ENCODE measurements around the gene C20orf202. TPM values are rescaled to one million over a fixed set of nuclear protein-coding genes. Genes with fewer than 3 reads are reported as not detected.

C20orf202 gene
- total RNA-seq, 1 donor from 2014 or later = not detected

DNA sequence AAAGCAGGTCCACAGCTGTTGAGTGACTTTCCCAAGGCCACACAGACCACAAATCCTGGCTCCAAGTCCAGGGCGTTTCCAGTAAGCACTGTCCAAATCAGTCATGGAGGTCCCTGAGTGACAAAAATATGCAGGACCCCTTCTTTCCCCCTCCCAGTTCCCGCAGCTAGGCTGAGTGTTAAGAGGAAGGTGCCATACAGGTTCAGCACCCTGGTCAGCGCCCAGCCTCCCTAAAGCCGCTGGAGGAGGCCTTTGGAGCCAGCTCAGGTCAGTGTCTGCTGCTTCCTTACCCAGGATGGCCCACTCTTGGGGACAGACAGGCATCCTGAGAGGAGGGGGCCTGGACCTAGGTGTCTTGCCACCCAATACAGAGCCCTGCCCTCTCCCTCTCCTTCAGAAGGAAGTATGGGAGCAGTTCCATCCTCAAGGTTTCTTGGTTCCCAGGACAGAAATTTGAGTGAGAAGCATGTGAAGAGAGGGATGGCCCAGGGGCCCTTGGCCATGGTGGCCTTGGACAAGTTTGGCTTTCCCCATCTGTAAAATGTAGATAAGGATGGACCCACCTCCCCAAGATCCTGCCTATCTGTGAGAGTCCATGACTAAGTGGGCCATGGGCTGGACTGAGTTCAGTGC is 31.7 kb upstream of the C20orf202 start:
- intact Hi-C loops (cut with micrococcal nuclease) = no loop called here
- Mint-ChIP-seq H3K27ac (no peak overlapping the region), H3K36me3 (ENCODE audit: low read depth) (peaks cover 48% of the 10 kb centered on the region), H3K27me3 (ENCODE audit: low read depth) (no peaks in the 10 kb centered on the region), H3K4me1 (ENCODE audit: low read depth) (no peaks in the 10 kb centered on the region), H3K9me3 (no peaks in the 10 kb centered on the region), H3K4me3 (ENCODE audit: low read depth) (no peak overlapping the region)
- no peak for DNase-seq (ENCODE audit: low spot score)

DNA sequence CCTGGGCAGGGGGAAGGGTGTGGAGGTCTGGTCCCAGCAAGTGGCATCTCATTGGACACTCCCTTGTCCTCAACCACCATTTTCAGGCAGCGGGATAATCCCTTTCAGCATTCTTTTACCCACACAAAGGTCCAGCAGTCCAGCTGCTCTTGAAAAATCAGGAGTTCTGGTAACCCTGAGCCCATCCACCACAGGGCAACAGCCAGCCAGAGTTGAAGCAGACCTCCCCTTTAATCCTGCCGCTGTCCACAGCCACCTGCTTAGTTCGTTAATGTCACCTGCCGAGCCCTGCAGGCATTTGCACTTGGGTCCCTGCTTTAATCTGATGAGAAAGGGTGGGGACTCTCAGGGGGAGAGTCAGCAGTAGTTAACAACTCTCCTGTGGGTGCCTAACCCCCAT is 29.6 kb upstream of the C20orf202 start:
- Mint-ChIP-seq H3K27ac (no peak overlapping the region), H3K4me1 (ENCODE audit: low read depth) (no peaks in the 10 kb centered on the region), H3K36me3 (ENCODE audit: low read depth) (peaks cover 28% of the 10 kb centered on the region), H3K9me3 (no peaks in the 10 kb centered on the region), H3K27me3 (ENCODE audit: low read depth) (no peaks in the 10 kb centered on the region), H3K4me3 (ENCODE audit: low read depth) (no peak overlapping the region)
- intact Hi-C loops (cut with micrococcal nuclease) = no loop called here
- no peak for DNase-seq (ENCODE audit: low spot score)

DNA sequence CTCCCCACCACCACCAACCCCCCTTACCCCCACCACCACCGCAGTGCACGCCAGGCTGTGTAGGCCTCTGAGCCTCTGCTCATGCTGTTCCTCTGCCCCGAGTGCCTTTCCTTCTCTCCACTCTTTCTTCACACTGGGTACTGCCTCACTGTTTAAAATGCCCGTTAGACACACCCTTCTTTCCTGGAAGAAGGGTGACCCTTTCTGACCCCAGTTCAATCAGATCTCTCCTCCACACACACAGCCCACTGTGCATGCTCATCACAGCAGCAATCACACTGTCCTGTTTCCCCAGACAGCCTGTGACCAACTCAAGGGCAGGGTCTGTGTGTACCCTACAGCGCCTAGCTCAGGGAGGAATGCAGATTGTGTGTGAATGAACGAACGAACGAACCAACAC is 28.5 kb upstream of the C20orf202 start:
- H3K9me3 Mint-ChIP-seq = no peaks in the 10 kb centered on the region
- intact Hi-C loops (cut with micrococcal nuclease) = no loop called here
- peaks cover 19% of the 10 kb centered on the region for H3K36me3 Mint-ChIP-seq (ENCODE audit: low read depth)
- no peaks in the 10 kb centered on the region for H3K27me3 Mint-ChIP-seq (ENCODE audit: low read depth)
- H3K4me1 Mint-ChIP-seq (ENCODE audit: low read depth) = no peaks in the 10 kb centered on the region
- H3K27ac Mint-ChIP-seq = no peak overlapping the region
- DNase-seq (ENCODE audit: low spot score) = no peak
- no peak overlapping the region for H3K4me3 Mint-ChIP-seq (ENCODE audit: low read depth)

DNA sequence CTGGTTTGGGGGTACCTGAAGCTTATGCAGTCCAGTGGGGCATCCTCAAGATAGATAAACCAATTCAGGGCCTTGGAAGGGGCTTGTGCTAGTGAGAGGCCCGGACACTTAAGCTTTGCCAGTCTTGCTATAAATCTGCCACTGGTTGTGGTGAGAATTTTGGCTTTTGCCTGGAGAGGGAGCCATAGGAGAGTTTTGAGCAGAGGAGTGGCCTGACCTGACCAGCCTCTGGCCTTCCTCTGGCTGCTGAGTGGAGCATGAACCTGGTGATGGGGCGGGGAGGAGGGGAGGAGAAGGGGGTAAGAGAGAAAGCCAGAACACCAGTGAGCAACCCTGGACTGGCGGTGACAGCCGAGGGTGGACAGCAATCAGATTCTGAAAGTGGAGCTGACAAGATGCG is 25.6 kb upstream of the C20orf202 start:
- Mint-ChIP-seq H3K36me3 (ENCODE audit: low read depth) (peaks cover 5% of the 10 kb centered on the region), H3K4me3 (ENCODE audit: low read depth) (no peak overlapping the region), H3K27me3 (ENCODE audit: low read depth) (peaks cover 3% of the 10 kb centered on the region), H3K27ac (no peak overlapping the region), H3K9me3 (no peaks in the 10 kb centered on the region), H3K4me1 (ENCODE audit: low read depth) (no peaks in the 10 kb centered on the region)
- intact Hi-C loops (cut with micrococcal nuclease) = no loop called here
- no peak for DNase-seq (ENCODE audit: low spot score)

DNA sequence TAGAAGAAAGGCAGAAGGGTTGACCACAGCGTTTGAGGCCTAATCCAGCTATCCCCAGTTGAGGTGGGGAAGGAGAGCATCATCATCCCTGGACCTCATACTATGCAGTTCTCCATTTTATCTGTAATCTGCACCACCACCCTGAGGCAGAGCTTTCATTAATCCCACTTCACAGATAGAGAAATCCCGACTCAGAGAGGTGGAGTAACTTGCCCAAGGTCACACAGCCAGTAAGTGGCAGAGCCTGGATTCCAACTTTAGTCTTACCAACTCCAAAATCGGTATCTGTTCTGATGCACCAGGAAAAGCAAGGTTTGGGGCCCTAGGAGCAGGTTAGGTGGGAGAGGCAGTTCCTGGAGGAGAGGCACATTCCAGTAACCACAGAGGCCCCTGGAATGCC is 25.2 kb upstream of the C20orf202 start:
- Mint-ChIP-seq H3K36me3 (ENCODE audit: low read depth) (peaks cover 5% of the 10 kb centered on the region), H3K4me3 (ENCODE audit: low read depth) (no peak overlapping the region), H3K27me3 (ENCODE audit: low read depth) (peaks cover 7% of the 10 kb centered on the region), H3K9me3 (no peaks in the 10 kb centered on the region), H3K27ac (no peak overlapping the region), H3K4me1 (ENCODE audit: low read depth) (no peaks in the 10 kb centered on the region)
- DNase-seq (ENCODE audit: low spot score) = no peak
- intact Hi-C loops (cut with micrococcal nuclease) = no loop called here

DNA sequence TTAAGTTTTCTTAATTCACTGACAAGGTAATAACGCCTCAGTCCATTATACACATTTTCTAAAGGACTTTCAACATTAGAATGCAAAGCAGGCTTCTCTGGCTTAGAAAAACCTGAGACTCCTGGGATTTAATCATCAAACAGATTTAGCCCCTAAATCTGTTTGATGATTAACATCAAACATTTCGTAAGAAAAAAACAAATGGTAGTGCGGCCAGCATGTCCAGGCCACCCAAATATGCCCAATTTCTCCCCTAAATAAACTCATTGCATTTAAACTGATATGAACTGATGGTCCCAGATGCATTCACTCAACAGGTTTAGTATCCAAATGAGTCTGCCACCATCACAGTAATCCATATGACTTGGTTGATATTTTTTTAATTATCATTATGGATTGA is 24.6 kb upstream of the C20orf202 start:
- no peaks in the 10 kb centered on the region for H3K4me1 Mint-ChIP-seq (ENCODE audit: low read depth)
- H3K9me3 Mint-ChIP-seq = no peaks in the 10 kb centered on the region
- no peak overlapping the region for H3K27ac Mint-ChIP-seq
- peaks cover 12% of the 10 kb centered on the region for H3K27me3 Mint-ChIP-seq (ENCODE audit: low read depth)
- no peak overlapping the region for H3K4me3 Mint-ChIP-seq (ENCODE audit: low read depth)
- H3K36me3 Mint-ChIP-seq (ENCODE audit: low read depth) = peaks cover 5% of the 10 kb centered on the region
- DNase-seq (ENCODE audit: low spot score) = no peak
- intact Hi-C loops (cut with micrococcal nuclease) = no loop called here

DNA sequence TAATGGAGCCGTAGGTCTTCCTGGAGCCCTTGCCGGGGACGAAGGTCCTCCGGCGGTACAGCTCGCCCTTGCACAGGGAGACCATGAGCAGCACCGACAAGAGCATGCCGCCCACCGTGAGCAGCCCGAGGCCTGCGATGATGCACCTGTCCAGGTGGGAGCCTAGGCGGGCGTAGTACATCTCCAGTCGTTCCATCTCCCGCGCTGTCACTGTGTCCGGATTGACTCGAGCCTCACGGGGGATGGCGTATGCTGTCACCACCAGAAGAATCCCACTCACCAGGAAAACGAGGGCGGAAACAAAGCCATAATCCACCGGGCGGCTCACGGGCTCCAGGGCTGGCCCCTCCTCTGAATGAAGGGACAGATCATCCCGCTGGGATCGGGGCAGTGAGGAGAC is 22.3 kb upstream of the C20orf202 start:
- Mint-ChIP-seq H3K27ac (no peak overlapping the region), H3K9me3 (no peaks in the 10 kb centered on the region), H3K4me1 (ENCODE audit: low read depth) (peaks cover 6% of the 10 kb centered on the region), H3K36me3 (ENCODE audit: low read depth) (no peaks in the 10 kb centered on the region), H3K4me3 (ENCODE audit: low read depth) (no peak overlapping the region), H3K27me3 (ENCODE audit: low read depth) (peaks cover 25% of the 10 kb centered on the region)
- no peak for DNase-seq (ENCODE audit: low spot score)
- intact Hi-C loops (cut with micrococcal nuclease) = no loop called here

DNA sequence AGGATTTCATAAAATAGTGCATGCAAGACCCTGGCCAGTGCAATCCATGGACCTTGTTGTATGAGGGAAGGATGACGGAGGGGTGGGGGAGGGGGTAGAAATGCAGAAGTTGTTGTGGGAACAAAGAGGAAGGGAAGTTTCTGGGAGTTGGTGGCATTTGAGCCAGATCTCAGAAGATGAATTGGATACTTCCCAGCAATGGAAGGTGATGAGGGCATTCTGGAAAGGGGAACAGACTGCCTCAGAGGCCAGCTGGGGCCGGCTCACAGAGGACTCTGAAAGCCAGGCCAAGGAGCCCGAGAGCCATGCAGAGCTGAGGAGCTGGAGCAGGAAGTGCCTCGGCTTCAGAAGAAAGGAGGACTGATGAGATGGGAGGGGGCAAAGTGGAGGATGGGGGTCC is 21.1 kb upstream of the C20orf202 start:
- Mint-ChIP-seq H3K9me3 (no peaks in the 10 kb centered on the region), H3K36me3 (ENCODE audit: low read depth) (no peaks in the 10 kb centered on the region), H3K27me3 (ENCODE audit: low read depth) (peaks cover 28% of the 10 kb centered on the region), H3K4me3 (ENCODE audit: low read depth) (no peak overlapping the region), H3K27ac (no peak overlapping the region), H3K4me1 (ENCODE audit: low read depth) (peaks cover 8% of the 10 kb centered on the region)
- intact Hi-C loops (cut with micrococcal nuclease) = no loop called here
- DNase-seq (ENCODE audit: low spot score) = no peak

DNA sequence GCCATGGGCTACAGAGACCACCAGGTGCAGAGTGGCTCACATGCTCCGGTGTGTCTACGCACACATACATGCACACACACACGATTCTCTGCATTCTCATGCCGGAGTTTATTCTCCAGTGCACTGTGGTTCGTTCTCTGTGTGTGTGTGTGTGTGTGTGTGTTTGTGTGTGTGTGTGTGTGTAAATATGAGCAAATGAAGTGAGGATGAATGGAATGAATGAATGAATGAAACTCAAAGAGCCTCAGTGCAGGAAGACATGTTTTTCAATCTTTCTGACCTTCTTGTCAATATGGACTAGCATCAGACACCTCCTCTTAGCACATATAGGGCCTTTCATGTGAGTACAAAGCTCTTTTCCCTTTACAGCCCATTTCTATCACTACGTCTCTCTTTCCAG is 20.1 kb upstream of the C20orf202 start:
- Mint-ChIP-seq H3K36me3 (ENCODE audit: low read depth) (no peaks in the 10 kb centered on the region), H3K9me3 (no peaks in the 10 kb centered on the region), H3K4me3 (ENCODE audit: low read depth) (no peak overlapping the region), H3K27me3 (ENCODE audit: low read depth) (peaks cover 28% of the 10 kb centered on the region), H3K4me1 (ENCODE audit: low read depth) (peaks cover 8% of the 10 kb centered on the region), H3K27ac (no peak overlapping the region)
- no peak for DNase-seq (ENCODE audit: low spot score)
- intact Hi-C loops (cut with micrococcal nuclease) = no loop called here

DNA sequence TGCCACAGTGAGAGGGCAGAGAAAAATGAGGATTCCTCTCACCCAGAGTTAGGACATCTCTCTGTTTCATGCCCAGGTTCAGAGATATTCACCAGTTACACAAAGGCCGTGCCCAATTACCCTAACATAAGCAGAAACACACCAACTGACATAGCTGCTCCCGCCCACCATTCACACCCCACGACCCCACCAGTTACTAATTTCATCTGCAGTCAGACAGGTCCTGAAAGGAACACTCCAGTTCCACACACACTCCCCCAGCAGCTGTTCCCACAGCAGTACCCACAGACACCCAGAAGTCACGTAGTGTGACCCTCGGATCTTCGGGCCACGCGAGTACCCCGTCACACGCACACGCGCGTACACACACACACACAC is 19.0 kb upstream of the C20orf202 start:
- Mint-ChIP-seq H3K36me3 (ENCODE audit: low read depth) (no peaks in the 10 kb centered on the region), H3K4me1 (ENCODE audit: low read depth) (peaks cover 8% of the 10 kb centered on the region), H3K4me3 (ENCODE audit: low read depth) (peak overlapping the region; percentile 69), H3K27me3 (ENCODE audit: low read depth) (peaks cover 28% of the 10 kb centered on the region), H3K9me3 (no peaks in the 10 kb centered on the region), H3K27ac (no peak overlapping the region)
- intact Hi-C loops (cut with micrococcal nuclease) = no loop called here
- no peak for DNase-seq (ENCODE audit: low spot score)

DNA sequence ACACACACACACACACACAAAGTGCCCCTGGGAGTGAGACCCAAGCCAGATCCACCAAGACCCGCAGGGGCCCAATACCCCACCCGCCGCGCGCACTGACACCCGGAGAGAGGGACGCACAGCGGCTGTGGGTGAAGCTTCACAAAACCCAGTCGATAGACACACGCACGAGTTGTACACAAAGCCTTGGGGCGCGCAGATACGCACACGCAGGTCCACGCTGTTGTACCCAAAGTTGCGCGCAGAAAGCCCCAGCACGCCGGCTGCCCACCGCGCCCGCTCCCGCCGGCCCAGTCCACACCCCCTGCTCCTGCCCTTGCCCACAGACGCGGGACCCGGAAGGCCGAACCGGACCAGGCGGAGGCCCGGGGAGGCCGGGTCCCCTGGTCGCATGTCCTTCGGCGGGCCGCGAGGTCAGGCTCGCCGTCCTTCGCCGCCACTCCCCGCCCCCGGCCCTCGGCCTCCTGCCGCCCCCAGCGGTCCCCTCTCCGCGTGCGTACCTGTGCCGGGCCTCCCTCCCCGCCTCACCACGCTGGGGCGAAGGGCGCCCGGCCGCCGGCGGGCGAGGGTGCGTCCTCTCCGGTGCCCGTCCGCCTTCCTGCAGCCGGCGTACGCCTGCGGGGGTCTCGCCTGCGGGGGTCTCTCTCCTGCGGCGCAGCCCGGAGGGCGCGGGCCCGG is 18.5 kb upstream of the C20orf202 start, which contains the start of gene TMEM74B:
TSS of gene TMEM74B (minus strand) at position 344 of the 678 bp plus-strand sequence. CDS start 1,180 bp downstream, outside the sequence.
- no peak within 1 kb of the TSS for H3K27ac Mint-ChIP-seq
- peaks cover 30% of the 10 kb centered on the region for H3K27me3 Mint-ChIP-seq (ENCODE audit: low read depth)
- no peaks in the 10 kb centered on the region for H3K36me3 Mint-ChIP-seq (ENCODE audit: low read depth)
- peaks cover 8% of the 10 kb centered on the region for H3K4me1 Mint-ChIP-seq (ENCODE audit: low read depth)
- no peaks in the 10 kb centered on the region for H3K9me3 Mint-ChIP-seq
- peak within 1 kb of the TSS; percentile 69 for H3K4me3 Mint-ChIP-seq (ENCODE audit: low read depth)
- intact Hi-C loops (cut with micrococcal nuclease) = no loop called here
- no peak for DNase-seq (ENCODE audit: low spot score)

DNA sequence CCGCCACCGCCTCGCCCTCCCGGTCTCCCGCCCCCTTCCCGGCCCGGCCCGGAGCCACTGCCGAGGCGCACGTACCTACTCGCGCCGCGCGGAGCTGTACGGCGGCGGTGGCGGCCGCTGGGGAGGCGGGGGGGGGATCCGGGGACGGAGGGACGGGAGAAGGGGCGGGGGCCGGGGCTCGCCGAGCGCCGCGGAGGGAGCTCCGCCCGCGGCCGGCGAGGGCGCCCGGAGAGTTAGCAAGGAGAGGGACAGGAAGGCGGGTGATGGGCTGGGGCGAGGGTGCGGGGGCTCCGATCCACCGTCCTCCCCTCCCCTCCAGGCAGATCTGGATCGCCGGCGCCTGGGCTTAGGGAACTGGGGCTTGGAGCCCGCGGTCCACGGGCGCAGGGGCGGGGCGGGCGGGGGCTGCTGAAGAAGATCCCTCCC is 17.9 kb upstream of the C20orf202 start:
- Mint-ChIP-seq H3K4me1 (ENCODE audit: low read depth) (peaks cover 8% of the 10 kb centered on the region), H3K27ac (no peak overlapping the region), H3K36me3 (ENCODE audit: low read depth) (no peaks in the 10 kb centered on the region), H3K27me3 (ENCODE audit: low read depth) (peaks cover 35% of the 10 kb centered on the region), H3K9me3 (no peaks in the 10 kb centered on the region), H3K4me3 (ENCODE audit: low read depth) (no peak overlapping the region)
- no peak for DNase-seq (ENCODE audit: low spot score)
- intact Hi-C loops (cut with micrococcal nuclease) = no loop called here

DNA sequence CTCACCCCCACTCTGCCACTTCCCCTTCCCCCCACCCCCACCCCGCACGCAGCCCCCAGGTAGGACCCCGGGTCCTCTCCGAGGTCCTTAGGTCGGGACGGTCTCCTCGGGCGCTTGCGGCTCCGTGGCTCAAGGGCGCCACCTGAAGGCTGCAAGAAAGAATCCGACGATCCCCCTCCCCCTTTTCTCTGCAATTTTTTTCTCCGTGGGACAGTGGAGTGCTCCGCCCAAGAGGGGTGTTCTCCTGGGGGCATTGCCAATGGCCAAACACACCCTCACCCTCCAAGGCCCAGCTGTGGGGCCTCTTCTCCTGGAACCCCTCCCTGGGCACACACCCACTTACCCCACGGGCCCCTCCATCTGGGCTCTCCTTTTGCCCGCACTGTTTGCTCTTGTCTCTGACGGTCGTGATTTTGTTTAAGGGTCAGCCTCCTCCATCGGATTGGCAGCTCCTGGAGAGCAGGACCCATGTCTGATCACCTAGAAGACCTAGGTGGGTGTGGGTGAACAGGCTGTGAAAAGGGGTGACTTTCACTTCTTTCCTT is 17.4 kb upstream of the C20orf202 start:
- H3K27ac Mint-ChIP-seq = no peak overlapping the region

More for the DNA sequence above, 17.4 kb upstream of the C20orf202 start:
- Mint-ChIP-seq H3K9me3 (no peaks in the 10 kb centered on the region), H3K4me3 (ENCODE audit: low read depth) (peak overlapping the region; percentile 69), H3K36me3 (ENCODE audit: low read depth) (no peaks in the 10 kb centered on the region), H3K27me3 (ENCODE audit: low read depth) (peaks cover 36% of the 10 kb centered on the region), H3K4me1 (ENCODE audit: low read depth) (peaks cover 8% of the 10 kb centered on the region)
- intact Hi-C loops (cut with micrococcal nuclease) = no loop called here
- DNase-seq (ENCODE audit: low spot score) = peak; percentile 42

Measured in activated T-helper 2 cell treated with anti-CD3 and anti-CD28 coated beads, Interferon-gamma antibody, Interleukin-2, Interleukin-4, amounts not matched to agents 10 μg/mL and 5 μg/mL and 100 μg/mL, durations not matched to agents 14 hours and 24 hours and 36 hours (primary cell).